Activated T-cell treated with anti-CD3 and anti-CD28 coated beads for 48 hours (primary cell): Measurements from ENCODE around the gene CTDP1.
"Not testable (repeated sequence)": the region's sequence is repeated elsewhere in the genome, so short reads cannot be mapped to it uniquely, and the experiment has no call there.

ENCODE experiments used
- DNase-seq: peaks from one replicate; pipeline ENCODE4 v3.0.0-alpha.2; 2020; ENCODE audit warnings: low read depth

The CTDP1 gene

DNA sequence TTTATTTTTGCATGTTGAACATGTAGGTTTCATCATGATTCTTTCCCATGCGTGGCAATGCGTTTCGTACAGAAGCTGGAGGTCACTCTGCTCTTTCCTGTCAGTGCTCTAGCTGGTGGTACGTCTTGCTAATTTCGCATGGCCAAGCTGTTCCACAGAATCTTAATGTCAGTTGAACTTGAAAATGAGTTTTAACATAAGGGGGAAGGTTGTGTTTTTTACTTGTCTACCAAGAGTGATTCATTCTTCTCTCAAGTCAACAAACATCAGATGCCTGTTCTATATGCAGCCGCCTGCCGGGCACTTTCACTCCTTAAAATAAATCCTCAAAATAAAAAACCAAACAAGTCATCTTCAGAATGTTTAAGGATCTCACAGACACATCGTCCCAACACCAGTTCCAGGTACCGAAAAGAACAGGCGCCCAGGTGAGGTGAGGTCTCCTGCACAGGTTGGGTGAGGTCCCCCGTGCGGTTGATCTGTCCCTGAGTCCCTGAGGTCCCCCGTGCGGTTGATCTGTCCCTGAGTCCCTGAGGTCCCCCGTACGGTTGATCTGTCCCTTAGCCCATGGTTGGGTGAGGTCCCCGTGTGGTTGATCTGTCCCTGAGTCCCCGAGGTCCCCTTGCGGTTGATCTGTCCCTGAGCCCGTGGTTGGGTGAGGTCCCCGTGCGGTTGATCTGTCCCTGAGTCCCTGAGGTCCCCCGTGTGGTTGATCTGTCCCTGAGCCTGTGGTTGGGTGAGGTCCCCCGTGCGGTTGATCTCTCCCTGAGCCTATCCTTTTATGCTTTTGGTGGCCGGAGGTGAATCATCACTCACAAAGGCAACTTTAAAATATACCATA lies 61.1 kb downstream of the CTDP1 start:
- no peak for DNase-seq

DNA sequence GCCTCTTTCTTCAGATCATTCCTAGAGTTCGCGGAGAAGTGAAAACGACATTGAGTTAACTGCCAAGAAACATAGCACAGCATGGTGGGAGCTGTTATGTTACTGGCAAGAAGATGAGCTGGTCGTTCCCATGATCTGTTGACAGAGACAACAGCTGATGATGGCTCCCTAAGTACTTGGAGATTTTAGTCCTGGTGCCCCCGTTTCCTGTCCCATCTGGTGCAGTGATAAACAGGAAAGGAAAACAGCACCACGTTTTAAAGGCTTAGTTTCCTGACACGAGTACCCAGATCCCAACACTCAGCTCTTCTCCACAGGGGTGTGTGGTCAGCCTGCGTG lies 61.7 kb downstream of the CTDP1 start:
- no peak for DNase-seq

DNA sequence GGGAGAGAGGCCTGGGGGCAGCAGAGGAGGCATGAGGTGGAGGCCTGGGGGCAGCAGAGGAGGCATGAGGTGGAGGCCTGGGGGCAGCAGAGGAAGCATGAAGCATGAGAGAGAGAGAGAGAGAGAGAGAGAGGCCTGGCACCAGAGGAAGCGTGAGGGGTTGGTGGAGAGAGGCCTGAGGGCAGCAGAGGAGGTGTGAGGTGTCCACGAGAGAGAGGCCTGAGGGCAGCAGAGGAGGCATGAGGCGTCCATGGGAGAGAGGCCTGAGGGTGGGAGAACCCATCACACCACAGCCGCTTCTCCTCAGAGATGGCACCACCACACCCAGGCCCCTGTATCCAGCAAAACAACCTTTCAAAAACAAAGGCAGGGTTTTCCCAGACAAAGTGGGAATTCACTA lies 62.5 kb downstream of the CTDP1 start:
- no peak for DNase-seq

DNA sequence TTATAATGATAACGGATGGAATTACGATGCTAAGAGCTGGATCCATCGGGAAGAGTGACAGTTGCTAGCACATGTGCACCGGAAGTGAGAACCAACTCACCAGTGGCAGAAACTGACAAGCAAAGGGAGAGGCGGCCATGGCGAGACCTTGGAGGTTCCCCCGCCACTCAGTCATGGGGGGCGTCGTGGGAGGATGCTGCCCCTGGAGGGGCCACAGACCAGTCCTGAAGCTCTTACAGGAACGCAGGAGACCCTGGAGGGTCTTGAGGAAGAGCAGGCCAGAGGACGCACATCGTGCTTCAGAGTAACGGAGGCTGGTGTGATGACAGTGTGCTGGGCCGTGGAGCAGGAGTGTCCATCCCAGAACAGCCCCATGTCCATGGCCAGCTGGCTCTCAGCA lies 65.0 kb downstream of the CTDP1 start:
- no peak for DNase-seq

DNA sequence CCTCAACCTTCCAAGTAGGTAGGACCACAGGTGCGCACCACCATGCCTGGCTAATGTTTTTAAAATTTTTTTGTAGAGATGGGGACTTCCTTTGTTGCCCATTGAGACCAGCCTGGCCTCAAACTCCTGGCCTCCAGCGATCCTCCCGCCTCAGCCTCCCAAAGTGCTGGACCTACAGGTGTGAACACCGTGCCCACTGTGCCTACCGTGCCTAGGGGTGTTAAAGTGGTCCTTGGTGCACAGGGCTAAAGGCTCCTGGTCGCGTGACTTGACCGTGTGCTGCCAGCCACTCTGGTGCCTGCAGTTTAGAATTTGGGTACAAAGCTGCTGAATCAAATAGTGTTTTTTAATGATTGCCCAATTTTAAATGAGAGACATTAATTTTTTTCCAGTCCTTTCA lies 67.1 kb downstream of the CTDP1 start:
- no peak for DNase-seq

DNA sequence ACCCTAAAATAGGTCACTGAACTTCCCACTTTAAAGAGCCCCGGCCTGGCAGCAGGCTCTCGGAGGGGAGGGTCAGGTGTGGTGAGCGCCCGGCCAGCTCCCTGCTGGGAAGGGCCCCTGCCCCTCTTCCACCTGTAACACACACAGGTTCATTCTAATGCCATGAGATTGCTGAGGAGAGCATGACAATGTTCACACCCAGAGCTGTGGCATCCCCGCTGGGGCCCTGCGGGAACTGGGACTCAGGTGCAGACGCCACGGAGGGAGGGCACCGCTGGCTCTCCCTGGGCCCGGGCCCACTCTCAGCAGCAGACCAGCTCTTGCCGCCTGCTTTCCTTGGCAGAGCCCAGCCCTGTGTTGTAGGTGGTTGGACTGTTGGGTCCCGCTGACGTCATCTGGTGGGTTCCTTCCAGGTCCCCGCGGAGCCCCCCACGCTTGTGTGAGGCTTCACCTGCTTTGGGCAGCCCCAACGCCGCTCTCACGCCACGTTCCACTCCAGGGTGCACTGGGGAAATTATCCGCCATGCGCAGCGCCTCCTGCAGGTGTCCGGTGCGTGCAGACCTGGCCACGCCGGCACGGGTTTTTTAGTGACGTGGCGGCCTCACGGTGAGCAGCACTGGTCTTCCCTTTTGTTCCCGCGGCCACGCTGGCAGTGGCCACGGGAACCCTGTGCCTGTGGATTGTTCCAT lies 67.7 kb downstream of the CTDP1 start:
- no peak for DNase-seq

DNA sequence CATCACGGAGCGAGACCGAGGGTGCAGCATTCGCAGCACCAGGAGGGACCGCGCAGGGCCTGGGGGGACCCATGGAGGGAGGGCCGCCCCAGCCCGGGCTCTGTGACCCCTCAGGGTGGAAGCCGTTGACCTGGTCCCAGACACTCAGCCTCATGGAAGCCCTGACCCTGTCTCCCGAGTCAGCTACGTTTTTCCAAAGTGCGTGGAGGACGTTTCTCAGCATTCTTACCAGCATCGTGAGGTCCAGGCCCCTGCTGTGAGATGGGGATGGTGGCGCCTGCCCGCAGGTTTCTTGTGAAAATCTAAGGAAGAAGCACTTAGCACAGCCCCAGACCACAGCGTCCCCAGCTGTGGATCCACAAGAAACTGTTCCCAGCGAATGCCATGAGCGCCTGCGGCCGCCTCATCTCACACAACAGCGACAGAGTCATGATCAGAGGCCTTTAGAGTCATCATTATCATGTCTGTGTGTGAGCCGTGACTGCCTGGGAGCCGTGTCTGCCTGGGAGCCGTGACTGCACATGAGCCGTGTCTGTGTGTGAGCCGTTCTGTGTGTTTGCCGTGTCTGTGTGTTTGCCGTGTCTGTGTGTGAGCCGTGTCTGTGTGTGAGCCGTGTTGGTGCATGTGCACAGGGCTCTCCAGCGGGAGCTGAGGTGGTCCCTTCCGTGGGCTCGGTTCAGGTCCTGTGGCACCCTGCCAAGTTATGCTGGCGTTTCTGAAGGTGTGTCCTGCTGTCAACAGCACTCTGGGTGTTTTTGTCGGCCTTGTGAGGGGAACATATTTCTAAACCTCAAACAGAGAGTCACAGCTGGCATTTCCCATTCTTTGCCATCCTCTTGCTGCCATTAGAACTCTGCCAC lies 68.9 kb downstream of the CTDP1 start:
- DNase-seq = no peak

DNA sequence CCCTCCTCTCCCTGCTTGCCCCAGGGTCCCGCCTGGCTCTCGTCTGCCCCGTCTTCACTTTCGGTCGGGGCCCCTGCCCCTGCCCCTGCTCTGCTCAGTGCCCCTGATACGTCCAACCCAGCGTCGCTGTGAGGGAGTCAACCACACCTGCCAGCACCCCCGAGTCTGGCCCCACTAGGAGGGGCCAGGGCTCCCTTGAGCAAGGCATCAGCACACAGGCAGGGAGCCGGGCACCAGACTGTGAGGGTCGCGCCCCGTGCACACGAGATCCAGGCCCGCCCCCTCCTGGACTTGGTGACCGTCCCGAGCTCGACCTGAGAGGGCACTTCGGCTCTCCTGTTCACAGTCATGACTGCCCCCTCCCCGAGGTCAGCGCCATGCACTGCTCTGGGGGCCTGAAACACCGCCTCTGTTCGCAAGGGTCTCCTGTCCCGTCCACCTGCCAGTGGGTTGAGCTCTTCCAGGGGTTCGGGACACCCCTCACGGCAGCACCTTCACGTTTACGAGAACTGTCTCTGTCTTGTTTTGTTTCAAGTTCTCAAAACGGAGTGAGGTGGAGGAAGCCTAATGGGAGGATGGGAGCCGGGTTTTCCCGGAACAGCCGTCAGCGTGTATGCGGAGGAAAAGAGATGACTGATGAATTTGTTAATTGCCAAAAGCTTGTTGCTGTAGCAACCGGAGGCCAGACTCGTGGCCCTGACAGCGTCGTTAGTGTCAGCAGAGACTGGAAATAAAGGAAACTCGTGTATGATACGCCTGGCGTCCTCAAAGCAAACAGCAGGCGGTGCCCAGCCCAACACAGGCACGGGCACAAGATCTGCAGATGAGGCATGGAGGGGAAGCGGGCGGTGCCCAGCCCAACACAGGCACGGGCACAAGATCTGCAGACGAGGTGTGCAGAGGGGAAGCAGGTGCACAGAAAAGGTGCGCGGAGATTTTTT lies 69.9 kb downstream of the CTDP1 start:
- DNase-seq = no peak

DNA sequence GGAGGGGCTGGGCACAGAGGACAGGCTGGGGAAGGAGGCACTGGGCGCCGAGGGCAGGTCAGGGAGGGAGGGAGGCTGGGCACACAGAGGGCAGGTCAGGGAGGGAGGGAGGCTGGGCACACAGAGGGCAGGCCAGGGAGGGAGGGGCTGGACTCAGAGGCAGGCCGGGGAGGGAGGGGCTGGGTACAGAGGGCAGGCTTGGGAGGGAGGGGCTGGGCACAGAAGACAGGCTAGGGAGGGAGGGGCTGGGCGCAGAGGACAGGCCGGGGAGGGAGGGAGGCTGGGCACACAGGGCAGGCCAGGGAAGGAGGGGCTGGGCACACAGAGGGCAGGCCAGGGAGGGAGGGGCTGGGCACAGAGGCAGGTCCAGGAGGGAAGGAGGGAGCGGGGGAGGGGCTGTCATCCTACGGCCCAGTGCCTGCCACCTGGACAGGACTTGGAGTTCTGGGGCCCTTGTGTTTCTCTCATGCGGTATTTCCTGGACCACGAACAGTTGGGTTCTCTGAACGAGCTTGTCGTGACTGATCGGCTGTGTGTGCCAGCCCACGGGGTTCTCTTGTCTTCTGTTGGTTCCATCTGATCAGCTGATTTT lies 71.5 kb downstream of the CTDP1 start:
- no peak for DNase-seq

DNA sequence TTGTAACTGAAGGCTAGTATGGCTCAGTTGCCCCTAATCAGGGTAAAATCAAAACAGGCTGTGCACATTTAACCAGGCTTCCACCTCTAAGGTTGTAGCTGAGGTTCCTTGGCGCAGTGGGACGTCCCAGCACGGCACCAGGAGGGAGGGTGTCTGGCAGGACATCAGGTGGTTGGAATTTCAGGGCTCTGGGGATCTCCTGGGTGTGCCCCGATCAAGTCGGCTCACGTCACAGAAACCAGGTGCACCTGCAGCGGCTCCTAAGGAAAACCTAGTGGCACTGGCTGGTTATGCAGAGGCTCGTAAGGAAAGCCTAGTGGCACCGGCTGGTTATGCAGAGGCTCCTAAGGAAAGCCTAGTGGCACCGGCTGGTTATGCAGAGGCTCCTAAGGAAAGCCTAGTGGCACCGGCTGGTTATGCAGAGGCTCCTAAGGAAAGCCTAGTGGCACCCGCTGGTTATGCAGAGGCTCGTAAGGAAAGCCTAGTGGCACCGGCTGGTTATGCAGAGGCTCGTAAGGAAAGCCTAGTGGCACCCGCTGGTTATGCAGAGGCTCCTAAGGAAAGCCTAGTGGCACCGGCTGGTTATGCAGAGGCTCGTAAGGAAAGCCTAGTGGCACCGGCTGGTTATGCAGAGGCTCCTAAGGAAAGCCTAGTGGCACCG lies 72.4 kb downstream of the CTDP1 start:
- DNase-seq = not testable (repeated sequence)

DNA sequence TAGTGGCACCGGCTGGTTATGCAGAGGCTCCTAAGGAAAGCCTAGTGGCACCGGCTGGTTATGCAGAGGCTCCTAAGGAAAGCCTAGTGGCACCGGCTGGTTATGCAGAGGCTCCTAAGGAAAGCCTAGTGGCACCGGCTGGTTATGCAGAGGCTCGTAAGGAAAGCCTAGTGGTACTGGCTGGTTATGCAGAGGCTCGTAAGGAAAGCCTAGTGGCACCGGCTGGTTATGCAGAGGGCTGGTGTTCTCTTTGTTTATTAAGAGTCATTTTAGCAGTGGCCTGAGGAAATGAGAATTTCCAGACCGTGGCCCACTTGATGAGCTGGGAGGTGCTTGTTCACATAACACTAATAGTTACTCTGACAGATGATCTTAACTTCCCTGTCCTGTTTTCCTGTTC lies 73.3 kb downstream of the CTDP1 start:
- DNase-seq = not testable (repeated sequence)

DNA sequence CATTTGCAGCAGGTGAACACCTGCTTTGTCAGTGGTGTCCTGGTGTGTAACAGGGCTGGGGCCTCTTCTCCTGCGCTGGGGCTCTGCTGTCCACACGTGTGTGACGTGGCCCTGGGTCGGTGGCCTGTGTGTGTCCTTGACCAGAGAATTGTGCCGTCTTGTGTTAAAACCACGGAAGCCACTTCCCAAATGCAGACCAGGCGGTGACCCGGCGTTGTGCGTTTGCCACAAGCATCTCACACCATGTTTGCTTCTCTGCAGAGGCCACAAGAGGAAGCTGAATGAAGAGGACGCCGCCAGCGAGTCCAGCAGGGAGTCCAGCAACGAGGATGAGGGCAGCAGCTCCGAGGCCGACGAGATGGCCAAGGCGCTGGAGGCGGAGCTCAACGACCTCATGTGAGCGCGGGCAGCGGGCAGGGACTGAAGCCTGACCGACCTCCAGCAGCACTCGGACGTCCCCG lies 73.8 kb downstream of the CTDP1 start:
- no peak for DNase-seq

DNA sequence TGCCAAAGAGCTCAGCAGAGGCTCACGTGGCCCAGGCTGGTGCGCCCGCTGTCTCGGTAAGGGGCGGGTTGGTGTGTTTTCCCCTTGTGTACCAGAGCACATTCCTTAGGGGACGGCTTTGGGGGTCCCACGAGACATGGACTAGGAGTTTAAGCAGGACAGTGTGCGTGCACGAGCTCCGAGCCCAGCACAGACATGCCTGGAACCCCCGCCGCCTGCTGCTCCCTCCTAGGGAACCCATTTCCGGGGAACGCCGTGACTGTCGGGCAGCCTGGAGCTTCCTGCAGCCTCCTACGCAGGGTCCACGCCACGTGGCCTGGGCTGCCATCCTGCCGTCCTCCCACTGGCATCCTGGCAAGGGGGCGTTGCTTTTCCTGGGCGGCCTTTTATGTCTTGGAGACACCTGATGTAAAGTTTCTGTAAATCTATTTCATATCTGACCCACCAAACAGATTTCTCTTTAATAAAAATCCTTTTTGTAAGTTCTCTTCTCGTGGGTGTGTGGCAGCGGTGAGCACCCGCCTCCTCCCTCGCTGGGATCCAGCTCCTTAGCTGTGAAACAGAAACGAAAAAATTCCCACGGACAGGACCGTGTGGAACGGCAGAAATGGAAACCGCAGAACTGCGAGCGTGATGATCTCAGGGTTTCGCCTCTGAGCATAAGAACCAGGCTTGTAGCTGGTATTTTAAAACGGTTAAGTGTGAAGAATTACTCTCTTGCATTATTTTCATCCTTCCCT lies 74.6 kb downstream of the CTDP1 start:
- no peak for DNase-seq

DNA sequence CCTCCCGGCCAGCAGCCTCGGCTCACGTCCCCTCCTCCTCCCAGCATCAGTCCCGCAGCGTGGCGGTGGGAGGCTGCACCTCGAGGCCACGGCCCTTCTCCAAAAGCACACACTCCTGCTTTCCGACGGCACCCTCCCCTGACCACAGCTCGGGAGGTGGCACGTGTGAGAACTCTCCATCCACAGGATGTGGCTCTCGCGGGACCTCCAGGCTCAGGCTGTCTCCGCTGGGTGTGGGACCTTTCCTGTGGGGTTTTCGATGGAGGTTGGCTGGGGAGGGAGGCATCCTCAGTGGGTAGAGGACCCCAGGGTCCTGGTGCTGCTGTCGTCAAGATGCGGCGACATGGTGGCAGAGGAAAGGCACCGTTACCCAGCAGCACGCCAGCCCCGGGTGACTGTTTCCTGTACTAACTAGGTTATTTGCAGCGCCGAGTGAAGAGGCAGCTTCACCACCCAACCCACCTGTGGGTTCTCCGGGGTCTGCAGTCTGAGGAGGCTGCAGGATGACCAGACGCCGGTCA lies 75.3 kb downstream of the CTDP1 start:
- no peak for DNase-seq

DNA sequence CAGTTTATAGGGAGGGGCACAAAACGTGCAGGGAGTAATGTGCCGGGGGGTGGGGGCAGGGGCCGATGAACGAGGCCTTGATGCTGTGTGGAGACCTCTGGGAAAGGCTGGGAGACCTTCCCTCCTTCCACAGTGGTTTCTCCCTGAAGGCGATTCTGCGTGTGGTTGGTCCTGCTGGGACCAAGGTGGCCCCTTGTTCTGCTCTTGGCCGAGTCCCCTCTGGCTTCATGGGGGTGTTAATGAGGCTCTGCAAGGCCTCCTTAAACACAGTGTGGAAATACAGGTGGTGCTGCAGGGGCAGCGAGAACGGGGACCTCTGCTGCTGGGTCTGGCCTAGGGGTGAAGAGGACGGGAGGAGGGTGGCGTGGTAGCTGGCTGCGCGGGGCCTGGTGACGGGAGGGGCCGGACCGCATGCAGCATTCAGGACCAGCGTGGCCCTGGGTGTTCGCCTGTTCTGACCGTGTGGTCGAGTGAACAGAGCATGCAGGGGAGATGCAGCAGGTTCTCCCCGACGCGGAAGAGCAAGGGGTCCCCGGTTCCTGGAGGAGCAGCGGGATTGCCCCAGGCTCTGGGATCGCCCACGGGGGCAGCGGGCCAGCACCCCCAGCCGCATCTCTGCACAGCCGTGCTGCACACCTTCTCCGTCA lies 76.0 kb downstream of the CTDP1 start:
- no peak for DNase-seq

DNA sequence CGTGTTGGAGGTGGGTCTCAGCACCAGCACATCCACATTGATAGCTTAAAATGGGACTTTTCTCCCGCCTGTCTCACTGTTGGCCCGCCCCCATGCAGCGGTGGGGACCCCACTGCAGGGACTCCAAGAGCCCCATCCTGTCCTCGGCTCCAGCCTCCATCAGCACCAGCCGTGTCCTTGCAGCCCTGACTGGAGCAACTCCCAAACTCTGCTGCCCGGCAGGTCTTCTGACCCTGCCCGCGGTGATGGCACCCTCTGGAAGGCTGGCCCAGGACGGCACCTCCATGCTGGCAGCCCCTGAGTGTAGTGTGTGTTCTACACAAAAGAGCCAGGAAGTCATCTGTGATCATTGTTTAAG lies 76.5 kb downstream of the CTDP1 start:
- DNase-seq = no peak

DNA sequence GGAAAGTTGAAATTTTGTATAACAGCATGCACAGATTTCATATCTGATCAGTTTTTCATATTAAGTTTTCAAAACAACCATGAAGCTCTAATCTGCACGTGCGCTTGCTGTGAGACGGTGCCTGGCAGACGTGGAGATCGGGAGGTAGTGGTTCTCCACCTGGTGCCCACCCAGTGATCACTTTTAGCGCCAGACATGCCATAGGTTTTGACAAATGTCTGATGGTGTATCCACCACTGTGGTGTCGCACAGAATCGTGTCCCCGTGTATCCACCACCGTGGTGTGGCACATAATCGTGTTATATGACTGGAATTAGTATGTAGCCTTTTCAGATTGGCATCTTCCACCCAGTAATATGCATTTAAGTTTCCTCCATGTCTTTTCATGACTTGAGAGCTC lies 77.2 kb downstream of the CTDP1 start:
- DNase-seq = no peak

DNA sequence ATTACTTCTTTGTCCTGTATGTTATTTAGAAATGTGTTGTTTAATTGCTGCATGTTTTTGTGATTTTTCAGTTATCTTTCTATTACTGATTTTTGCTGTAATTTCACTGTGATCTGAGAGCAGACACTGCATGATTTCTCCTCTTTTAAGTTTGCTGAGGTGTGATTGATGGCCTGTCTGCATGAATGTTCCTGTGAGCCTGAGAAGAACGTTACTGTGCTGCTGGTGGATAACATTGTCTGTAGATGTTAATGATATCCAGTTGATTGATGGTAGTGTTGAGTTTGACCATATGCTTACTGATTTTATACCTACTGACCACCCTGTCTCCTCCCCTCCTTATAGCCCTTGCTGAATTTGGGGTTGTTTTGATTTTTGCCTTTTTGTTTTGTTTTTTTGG lies 80.7 kb downstream of the CTDP1 start:
- DNase-seq = no peak

DNA sequence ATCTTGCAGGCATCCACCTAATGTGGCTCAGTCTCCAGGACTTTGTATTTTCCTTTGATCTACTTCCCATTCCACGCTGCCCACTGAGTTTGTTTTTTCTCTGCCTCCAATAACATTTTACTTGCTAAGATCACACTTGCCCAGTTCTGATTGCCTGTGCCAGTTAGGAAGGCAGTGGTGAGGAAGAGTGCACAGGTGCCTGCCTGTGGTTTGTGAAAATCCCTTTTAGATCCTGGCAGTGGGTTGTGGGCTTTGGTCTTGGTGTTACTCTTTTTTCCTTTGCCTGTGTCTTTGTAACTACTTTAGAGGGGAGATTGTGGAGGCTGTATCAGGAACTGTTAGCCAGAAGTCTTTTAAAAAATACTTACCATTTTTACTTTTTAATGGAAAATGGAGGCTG lies 81.3 kb downstream of the CTDP1 start:
- no peak for DNase-seq
